ENCODE results near the gene FAM13A. TPM values are rescaled to one million over a fixed set of nuclear protein-coding genes. Genes with fewer than 3 reads are reported as not detected.
A peak's percentile ranks its signal among the peaks of the same experiment; 100 is the strongest.

Gene FAM13A
- total RNA-seq, 1 donor from 2014 or later: 16.9 TPM

- Histone ChIP-seq H3K27me3 (ENCODE audit: low read depth) (no peaks in the 10 kb centered on the region), H3K36me3 (no peaks in the 10 kb centered on the region), H3K9me3 (replicated peaks) (no peaks in the 10 kb centered on the region), H3K4me1 (peaks cover 2% of the 10 kb centered on the region), H3K4me3 (no peak overlapping the region), H3K27ac (replicated peaks) (peak overlapping the region; percentile 52)
- no peak for TF ChIP-seq CTCF (IDR thresholded peaks at IDR 0.05; ENCODE audit: borderline replicate concordance)
- intact Hi-C loops (cut with micrococcal nuclease): no loop called here
- DNase-seq: no peak
These were observed 228.0 kb downstream of the FAM13A start for GRCh38 chr4:88828842-88829571.

GRCh38 chr4:88827442-88827841 is 229.5 kb downstream of the FAM13A start:
- Histone ChIP-seq H3K9me3 (replicated peaks) (no peaks in the 10 kb centered on the region), H3K36me3 (no peaks in the 10 kb centered on the region), H3K4me1 (peaks cover 9% of the 10 kb centered on the region), H3K4me3 (no peak overlapping the region), H3K27ac (replicated peaks) (no peak overlapping the region), H3K27me3 (ENCODE audit: low read depth) (no peaks in the 10 kb centered on the region)
- no peak for DNase-seq
- no peak for TF ChIP-seq CTCF (IDR thresholded peaks at IDR 0.05; ENCODE audit: borderline replicate concordance)
- intact Hi-C loops (cut with micrococcal nuclease): no loop called here

GRCh38 chr4:88826771-88827170 is 230.2 kb downstream of the FAM13A start:
- H3K27me3 ChIP-seq (ENCODE audit: low read depth): no peaks in the 10 kb centered on the region
- H3K4me1 ChIP-seq: peaks cover 15% of the 10 kb centered on the region
- H3K4me3 ChIP-seq: no peak overlapping the region
- TF ChIP-seq CTCF (IDR thresholded peaks at IDR 0.05; ENCODE audit: borderline replicate concordance): no peak
- no peaks in the 10 kb centered on the region for H3K9me3 ChIP-seq (replicated peaks)
- no peak overlapping the region for H3K27ac ChIP-seq (replicated peaks)
- DNase-seq: no peak
- intact Hi-C loops (cut with micrococcal nuclease): no loop called here
- H3K36me3 ChIP-seq: no peaks in the 10 kb centered on the region

DNA sequence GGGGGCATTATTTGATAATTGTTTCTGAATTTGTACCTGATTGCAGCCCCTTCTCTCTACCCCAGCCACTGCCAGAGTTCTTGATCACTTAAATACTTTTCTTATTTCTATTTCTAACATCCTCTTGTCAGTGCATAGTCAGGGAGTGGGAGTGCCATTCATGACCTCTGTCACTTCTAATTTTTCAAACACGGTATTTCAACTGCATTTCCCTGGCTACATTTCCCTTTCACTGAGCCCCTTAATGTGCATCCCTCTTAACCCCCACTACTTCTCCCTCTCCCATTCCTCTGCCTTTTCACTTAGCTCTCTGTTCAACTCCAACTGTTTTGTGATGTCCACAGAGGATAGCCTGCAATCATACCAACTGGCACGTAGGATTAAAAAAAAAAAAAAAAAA is 231.1 kb downstream of the FAM13A start:
- H3K36me3 ChIP-seq: no peaks in the 10 kb centered on the region
- no peaks in the 10 kb centered on the region for H3K27me3 ChIP-seq (ENCODE audit: low read depth)
- DNase-seq: no peak
- H3K27ac ChIP-seq (replicated peaks): no peak overlapping the region
- TF ChIP-seq CTCF (IDR thresholded peaks at IDR 0.05; ENCODE audit: borderline replicate concordance): no peak
- H3K4me1 ChIP-seq: peaks cover 24% of the 10 kb centered on the region
- no peak overlapping the region for H3K4me3 ChIP-seq
- intact Hi-C loops (cut with micrococcal nuclease): no loop called here
- H3K9me3 ChIP-seq (replicated peaks): no peaks in the 10 kb centered on the region

DNA sequence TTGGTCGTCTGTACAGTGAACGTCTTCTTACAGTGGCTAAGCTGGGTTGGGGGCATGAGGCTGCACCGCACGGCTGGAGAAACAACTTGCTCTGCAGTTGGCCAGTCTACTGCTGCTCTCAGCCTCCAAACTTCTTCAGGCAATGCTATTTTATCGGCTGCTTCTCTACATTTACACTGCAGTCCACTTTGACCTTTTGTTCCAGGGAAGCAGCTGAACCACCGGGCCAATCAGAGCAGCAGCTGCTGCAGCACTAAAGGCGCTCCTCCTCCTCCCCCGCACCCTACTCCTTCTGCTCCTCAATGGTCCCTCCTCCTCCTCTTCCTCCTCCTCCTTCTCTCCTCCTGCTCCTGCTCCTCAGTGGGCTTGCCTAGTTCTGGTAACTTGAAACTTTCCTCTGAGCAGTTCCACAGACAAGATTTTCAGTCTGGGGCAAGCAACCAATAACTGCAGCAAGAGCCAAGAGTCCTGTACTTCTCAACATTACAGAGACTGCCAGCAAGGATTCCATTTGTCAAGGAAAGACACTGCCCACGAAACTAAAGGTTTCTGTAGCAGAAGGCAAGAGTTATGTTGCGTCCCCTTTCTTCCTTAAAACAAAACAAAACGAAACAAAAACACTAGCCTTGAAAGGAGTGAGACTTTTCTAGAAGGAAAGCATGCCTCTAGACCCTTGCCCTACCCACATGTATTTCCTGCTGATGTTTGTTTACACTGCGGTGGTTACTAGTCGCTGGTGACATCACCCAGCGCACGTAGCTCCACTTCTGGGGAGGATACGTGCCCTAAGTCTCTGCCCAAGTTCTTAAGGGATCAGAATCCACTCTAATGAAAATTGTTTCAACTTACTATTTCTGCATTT is 233.7 kb downstream of the FAM13A start:
- H3K36me3 ChIP-seq: no peaks in the 10 kb centered on the region
- peaks cover 50% of the 10 kb centered on the region for H3K4me1 ChIP-seq
- H3K27me3 ChIP-seq (ENCODE audit: low read depth): no peaks in the 10 kb centered on the region
- no peaks in the 10 kb centered on the region for H3K9me3 ChIP-seq (replicated peaks)
- peak overlapping the region; percentile 91 for H3K27ac ChIP-seq (replicated peaks)
- intact Hi-C loops (cut with micrococcal nuclease): no loop called here
- H3K4me3 ChIP-seq: peak overlapping the region; percentile 68
- peak; percentile 88 for DNase-seq
- no peak for TF ChIP-seq CTCF (IDR thresholded peaks at IDR 0.05; ENCODE audit: borderline replicate concordance)
